ENCODE measurements around the gene ZNF117. TPM values are rescaled to one million over a fixed set of nuclear protein-coding genes. Genes with fewer than 3 reads are reported as not detected.
"Not testable (repeated sequence)": the region's sequence is repeated elsewhere in the genome, so short reads cannot be mapped to it uniquely, and the experiment has no call there.

ZNF117 gene
- 5.2 and 6.5 TPM in 2 replicates for total RNA-seq

GRCh38 chr7:64990936-64991335, at the start of gene ZNF117:
Gene ZNF117 (minus strand): TSS chr7:64991036.
- TF ChIP-seq CTCF (IDR thresholded peaks at IDR 0.05; ENCODE audit: insufficient read depth, low read depth, low read length), result no peak
- no peak within 1 kb of the TSS for H3K4me3 ChIP-seq (ENCODE audit: low read depth, low read length)

GRCh38 chr7:65038767-65039166, 47.9 kb upstream of the ZNF117 start:
- DNase-seq (ENCODE audit: low read depth), result peak; percentile 26

More at GRCh38 chr7:64990936-64991335, at the start of gene ZNF117:
- DNase-seq (ENCODE audit: low read depth), result no peak

GRCh38 chr7:65037740-65038688, 47.2 kb upstream of the ZNF117 start:
- no peak for TF ChIP-seq CTCF (IDR thresholded peaks at IDR 0.05; ENCODE audit: insufficient read depth, low read depth, low read length)
- DNase-seq (ENCODE audit: low read depth), result peak; percentile 94
- H3K4me3 ChIP-seq (ENCODE audit: low read depth, low read length), result peak overlapping the region; percentile 70

More at GRCh38 chr7:65038767-65039166, 47.9 kb upstream of the ZNF117 start:
- H3K4me3 ChIP-seq (ENCODE audit: low read depth, low read length), result peak overlapping the region; percentile 70

GRCh38 chr7:65036526-65036925, 45.7 kb upstream of the ZNF117 start:
- H3K4me3 ChIP-seq (ENCODE audit: low read depth, low read length); DNase-seq (ENCODE audit: low read depth): not testable (repeated sequence)

- H3K4me3 ChIP-seq (ENCODE audit: low read depth, low read length); DNase-seq (ENCODE audit: low read depth): not testable (repeated sequence)
Measured at GRCh38 chr7:65035469-65035868, 44.6 kb upstream of the ZNF117 start.

GRCh38 chr7:65034120-65034782, 43.4 kb upstream of the ZNF117 start:
- peak; percentile 64 for DNase-seq (ENCODE audit: low read depth)
- H3K4me3 ChIP-seq (ENCODE audit: low read depth, low read length), result not testable (repeated sequence)

GRCh38 chr7:65033391-65033790, 42.6 kb upstream of the ZNF117 start:
- DNase-seq (ENCODE audit: low read depth); H3K4me3 ChIP-seq (ENCODE audit: low read depth, low read length): not testable (repeated sequence)

- not testable (repeated sequence) for DNase-seq (ENCODE audit: low read depth); H3K4me3 ChIP-seq (ENCODE audit: low read depth, low read length)
Measured at GRCh38 chr7:65025023-65025422, 34.2 kb upstream of the ZNF117 start.

- not testable (repeated sequence) for H3K4me3 ChIP-seq (ENCODE audit: low read depth, low read length); DNase-seq (ENCODE audit: low read depth)
Measured at GRCh38 chr7:65020978-65021377, 30.1 kb upstream of the ZNF117 start.

GRCh38 chr7:65009881-65010280, 19.0 kb upstream of the ZNF117 start:
- not testable (repeated sequence) for DNase-seq (ENCODE audit: low read depth); H3K4me3 ChIP-seq (ENCODE audit: low read depth, low read length)

- DNase-seq (ENCODE audit: low read depth); H3K4me3 ChIP-seq (ENCODE audit: low read depth, low read length): not testable (repeated sequence)
Measured at GRCh38 chr7:65009394-65009793, 18.6 kb upstream of the ZNF117 start.

- not testable (repeated sequence) for H3K4me3 ChIP-seq (ENCODE audit: low read depth, low read length); DNase-seq (ENCODE audit: low read depth)
Measured at GRCh38 chr7:65007036-65007435, 16.2 kb upstream of the ZNF117 start.
